Measurements from ENCODE around the gene MYO7B. TPM values are rescaled to one million over a fixed set of nuclear protein-coding genes. Genes with fewer than 3 reads are reported as not detected.

The MYO7B gene
- total and polyA plus RNA-seq, 2 donors (not counting 1 experiment from before 2014, with no cell fraction given), result under 0.01 TPM; not detected in 1

DNA sequence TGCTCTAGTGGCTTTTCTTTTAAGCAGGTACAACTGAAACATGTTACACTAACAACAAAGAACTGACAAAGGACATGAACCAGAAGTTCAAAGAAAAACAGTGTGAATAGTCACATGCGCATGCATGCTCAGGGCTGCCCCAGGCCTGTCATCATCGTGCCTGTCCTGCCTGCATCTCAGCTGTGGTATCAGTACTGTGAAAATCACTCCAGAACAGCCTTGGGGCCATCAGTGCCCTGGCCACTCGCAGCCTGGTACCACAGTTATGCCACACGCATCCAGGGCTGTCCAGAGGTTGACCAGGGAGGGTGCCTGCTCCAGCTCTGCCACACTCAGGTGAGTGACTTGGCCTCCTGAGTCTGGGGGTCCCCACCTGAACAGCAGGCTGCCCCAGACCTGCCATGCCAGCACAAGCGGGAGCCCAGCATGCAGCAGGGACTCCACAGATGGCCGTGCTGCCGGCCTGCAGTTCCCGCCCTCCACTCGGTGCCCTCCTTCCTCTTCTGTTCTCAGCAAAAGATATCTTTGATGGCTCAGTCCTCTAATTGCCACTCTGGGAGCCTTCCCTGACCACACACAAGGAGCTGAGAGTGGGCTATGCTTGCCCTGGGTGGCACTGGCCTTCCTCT, 127.6 kb downstream of the MYO7B start:
- no peak for DNase-seq (ENCODE audit: low read depth in 2 of 2)
- Histone ChIP-seq H3K4me1 (ENCODE audit: control insufficient read depth, extremely low read depth, insufficient read depth, low read length) (peaks cover 3% of the 10 kb centered on the region), H3K27me3 (ENCODE audit: control insufficient read depth, insufficient read depth, low read length) (peaks cover 31% of the 10 kb centered on the region), H3K9ac (ENCODE audit: insufficient read depth, low read length) (no peak overlapping the region), H3K36me3 (ENCODE audit: control insufficient read depth, insufficient read depth, low read length) (no peaks in the 10 kb centered on the region), H3K27ac (ENCODE audit: insufficient read depth, low read length) (no peak overlapping the region), H2AFZ (ENCODE audit: low read length) (no peak overlapping the region), H3K79me2 (ENCODE audit: control insufficient read depth, insufficient read depth, low read length) (no peaks in the 10 kb centered on the region), H3K4me3 (replicated peaks in 1 of 4; ENCODE audit: control extremely low read depth in 1 of 4, insufficient read depth in 1 of 4, low read depth in 3 of 4, low read length in 4 of 4) (no peak overlapping the region), H4K20me1 (ENCODE audit: control insufficient read depth, extremely low read depth, insufficient read depth, low read length) (no peaks in the 10 kb centered on the region), H3K4me2 (ENCODE audit: extremely low read depth, insufficient read depth, low read length) (no peak overlapping the region), H3K9me3 (ENCODE audit: control insufficient read depth, insufficient read depth, low read depth, low read length) (no peaks in the 10 kb centered on the region)
- no peak for TF ChIP-seq EZH2 (IDR thresholded peaks at IDR 0.05; ENCODE audit: low read length, missing control alignments)

DNA sequence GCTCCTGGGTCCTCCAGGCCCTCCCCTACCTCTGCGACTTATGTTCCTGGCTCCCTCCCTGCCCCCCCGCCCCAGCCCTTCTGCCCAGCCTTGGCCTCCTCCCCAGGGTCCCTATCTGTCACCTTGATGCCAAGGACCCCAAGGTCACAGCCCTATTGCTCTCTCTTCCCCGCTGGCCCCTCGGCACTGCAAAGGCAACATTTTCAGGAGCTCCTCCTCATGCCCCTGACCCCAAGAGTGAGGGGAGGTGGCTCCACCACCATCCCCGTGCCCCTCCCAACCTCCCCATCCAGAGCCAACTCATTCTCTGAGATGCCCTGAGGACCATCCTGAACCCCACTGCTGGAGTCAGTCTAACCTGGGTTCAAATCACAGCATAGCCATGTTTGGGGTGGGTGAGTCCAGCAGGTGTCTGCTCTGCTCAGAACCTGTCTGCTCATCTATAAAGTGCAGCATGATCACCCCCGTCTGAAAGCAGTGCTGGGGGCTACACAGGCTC, 128.1 kb downstream of the MYO7B start:
- no peak overlapping the region for H3K4me2 ChIP-seq (ENCODE audit: extremely low read depth, insufficient read depth, low read length)
- no peak overlapping the region for H3K27ac ChIP-seq (ENCODE audit: insufficient read depth, low read length)
- H3K4me3 ChIP-seq (replicated peaks in 1 of 4; ENCODE audit: control extremely low read depth in 1 of 4, insufficient read depth in 1 of 4, low read depth in 3 of 4, low read length in 4 of 4), result no peak overlapping the region

DNA sequence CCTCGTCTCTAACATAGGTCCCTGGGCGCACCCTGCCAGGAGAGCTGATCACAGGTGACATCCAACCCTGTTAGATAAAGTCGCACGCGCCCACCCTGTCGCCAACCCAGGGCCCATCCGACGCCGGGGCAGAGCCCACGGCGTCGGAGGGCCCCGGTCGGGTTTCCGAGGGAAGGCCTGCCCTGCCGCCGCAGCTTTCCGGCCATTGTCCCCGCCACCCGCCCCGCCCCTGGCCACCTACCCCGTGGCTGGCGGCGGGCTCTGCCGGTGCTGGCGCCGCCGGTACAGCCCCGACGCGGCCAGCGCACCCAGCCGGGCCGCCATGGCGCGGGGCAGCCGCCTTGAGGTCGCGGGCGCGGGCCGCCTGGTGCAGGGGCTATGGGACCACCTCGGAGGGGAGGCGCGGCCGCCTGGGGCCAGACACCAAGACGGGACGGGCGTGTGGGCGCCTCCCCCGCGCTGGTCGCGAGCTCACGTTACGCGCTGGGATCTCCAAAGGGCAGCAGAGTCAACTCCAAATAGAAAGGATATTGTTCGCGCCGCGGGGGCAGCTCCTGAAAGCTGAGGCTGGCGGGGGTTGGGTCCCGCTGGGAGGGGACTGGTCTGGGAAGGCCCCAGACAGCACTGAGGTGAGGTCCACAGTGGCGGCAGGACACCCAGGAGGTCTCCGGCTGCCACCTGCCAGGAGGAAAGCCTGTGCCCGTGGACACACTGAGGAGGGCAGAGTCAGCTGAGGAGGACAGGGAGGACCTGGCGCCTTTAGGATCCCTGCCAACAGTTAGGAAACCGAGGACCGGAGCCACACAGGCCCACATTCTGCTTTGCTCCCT, 128.8 kb downstream of the MYO7B start:
- Histone ChIP-seq H3K36me3 (ENCODE audit: control insufficient read depth, insufficient read depth, low read length) (no peaks in the 10 kb centered on the region), H3K9me3 (ENCODE audit: control insufficient read depth, insufficient read depth, low read depth, low read length) (no peaks in the 10 kb centered on the region), H3K4me2 (ENCODE audit: extremely low read depth, insufficient read depth, low read length) (peak overlapping the region; percentile 13), H3K4me1 (ENCODE audit: control insufficient read depth, extremely low read depth, insufficient read depth, low read length) (peaks cover 3% of the 10 kb centered on the region), H2AFZ (ENCODE audit: low read length) (no peak overlapping the region), H3K27ac (ENCODE audit: insufficient read depth, low read length) (no peak overlapping the region), H3K9ac (ENCODE audit: insufficient read depth, low read length) (no peak overlapping the region), H3K27me3 (ENCODE audit: control insufficient read depth, insufficient read depth, low read length) (peaks cover 31% of the 10 kb centered on the region), H3K4me3 (replicated peaks in 1 of 4; ENCODE audit: control extremely low read depth in 1 of 4, insufficient read depth in 1 of 4, low read depth in 3 of 4, low read length in 4 of 4) (no peak overlapping the region), H3K79me2 (ENCODE audit: control insufficient read depth, insufficient read depth, low read length) (no peaks in the 10 kb centered on the region), H4K20me1 (ENCODE audit: control insufficient read depth, extremely low read depth, insufficient read depth, low read length) (no peaks in the 10 kb centered on the region)
- DNase-seq (ENCODE audit: low read depth in 2 of 2), result no peak
- TF ChIP-seq, protein P1, sequence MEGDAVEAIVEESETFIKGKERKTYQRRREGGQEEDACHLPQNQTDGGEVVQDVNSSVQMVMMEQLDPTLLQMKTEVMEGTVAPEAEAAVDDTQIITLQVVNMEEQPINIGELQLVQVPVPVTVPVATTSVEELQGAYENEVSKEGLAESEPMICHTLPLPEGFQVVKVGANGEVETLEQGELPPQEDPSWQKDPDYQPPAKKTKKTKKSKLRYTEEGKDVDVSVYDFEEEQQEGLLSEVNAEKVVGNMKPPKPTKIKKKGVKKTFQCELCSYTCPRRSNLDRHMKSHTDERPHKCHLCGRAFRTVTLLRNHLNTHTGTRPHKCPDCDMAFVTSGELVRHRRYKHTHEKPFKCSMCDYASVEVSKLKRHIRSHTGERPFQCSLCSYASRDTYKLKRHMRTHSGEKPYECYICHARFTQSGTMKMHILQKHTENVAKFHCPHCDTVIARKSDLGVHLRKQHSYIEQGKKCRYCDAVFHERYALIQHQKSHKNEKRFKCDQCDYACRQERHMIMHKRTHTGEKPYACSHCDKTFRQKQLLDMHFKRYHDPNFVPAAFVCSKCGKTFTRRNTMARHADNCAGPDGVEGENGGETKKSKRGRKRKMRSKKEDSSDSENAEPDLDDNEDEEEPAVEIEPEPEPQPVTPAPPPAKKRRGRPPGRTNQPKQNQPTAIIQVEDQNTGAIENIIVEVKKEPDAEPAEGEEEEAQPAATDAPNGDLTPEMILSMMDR (conservative IDR thresholded peaks at IDR 0.05 in 1 of 2, IDR thresholded peaks at IDR 0.05 in 1 of 2; ENCODE audit: low read depth in 1 of 2, low read length in 2 of 2), result no peak
- TF ChIP-seq EZH2 (IDR thresholded peaks at IDR 0.05; ENCODE audit: low read length, missing control alignments), result no peak

More for the DNA sequence above, 128.1 kb downstream of the MYO7B start:
- Histone ChIP-seq H3K9me3 (ENCODE audit: control insufficient read depth, insufficient read depth, low read depth, low read length) (no peaks in the 10 kb centered on the region), H2AFZ (ENCODE audit: low read length) (no peak overlapping the region), H3K27me3 (ENCODE audit: control insufficient read depth, insufficient read depth, low read length) (peaks cover 31% of the 10 kb centered on the region), H3K79me2 (ENCODE audit: control insufficient read depth, insufficient read depth, low read length) (no peaks in the 10 kb centered on the region), H4K20me1 (ENCODE audit: control insufficient read depth, extremely low read depth, insufficient read depth, low read length) (no peaks in the 10 kb centered on the region), H3K4me1 (ENCODE audit: control insufficient read depth, extremely low read depth, insufficient read depth, low read length) (peaks cover 3% of the 10 kb centered on the region), H3K36me3 (ENCODE audit: control insufficient read depth, insufficient read depth, low read length) (no peaks in the 10 kb centered on the region), H3K9ac (ENCODE audit: insufficient read depth, low read length) (no peak overlapping the region)
- TF ChIP-seq, protein P1 (conservative IDR thresholded peaks at IDR 0.05 in 1 of 2, IDR thresholded peaks at IDR 0.05 in 1 of 2; ENCODE audit: low read depth in 1 of 2, low read length in 2 of 2), result no peak
- no peak for TF ChIP-seq EZH2 (IDR thresholded peaks at IDR 0.05; ENCODE audit: low read length, missing control alignments)
- no peak for DNase-seq (ENCODE audit: low read depth in 2 of 2)
